ENCODE results near the gene NPR3. TPM values are rescaled to one million over a fixed set of nuclear protein-coding genes. Genes with fewer than 3 reads are reported as not detected.

Gene NPR3
- total RNA-seq, 6 experiments from 2014 or later, result 23.8 to 56.3 (median 25.5) TPM

DNA sequence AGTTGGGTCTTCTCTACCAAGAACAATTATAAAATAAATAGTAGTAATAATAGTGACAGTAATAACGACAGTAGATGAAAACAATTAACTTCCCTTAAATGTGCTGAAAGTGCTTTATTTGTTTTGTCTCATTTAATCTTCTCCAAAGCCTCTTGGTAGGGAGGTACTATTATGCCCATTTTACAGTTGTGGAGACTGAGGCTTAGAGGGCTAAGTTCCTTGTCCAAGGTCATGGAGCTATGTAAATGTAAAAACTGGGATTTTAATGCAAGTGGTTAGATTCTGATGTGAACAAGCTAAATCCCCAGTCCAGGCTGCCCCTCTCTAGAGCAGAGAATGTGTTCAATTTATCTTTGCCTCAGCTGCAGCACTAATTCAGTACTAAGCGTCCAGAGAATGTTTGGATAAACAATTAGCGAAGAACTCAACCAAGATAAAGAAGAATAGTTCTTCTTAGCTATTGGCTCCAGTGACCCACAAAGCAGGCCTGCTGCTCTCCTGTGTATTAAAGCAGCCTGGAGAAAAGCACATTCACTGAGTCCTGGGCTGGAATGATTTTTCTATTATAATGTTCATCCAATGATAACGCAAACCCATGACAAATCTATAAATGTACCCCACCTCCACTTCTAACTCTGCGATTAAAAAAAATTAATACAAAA is 68.8 kb downstream of the NPR3 start:
- H3K36me3 Mint-ChIP-seq (ENCODE audit: low read depth), result peaks cover 45% of the 10 kb centered on the region
- no peak overlapping the region for H3K4me3 Mint-ChIP-seq

DNA sequence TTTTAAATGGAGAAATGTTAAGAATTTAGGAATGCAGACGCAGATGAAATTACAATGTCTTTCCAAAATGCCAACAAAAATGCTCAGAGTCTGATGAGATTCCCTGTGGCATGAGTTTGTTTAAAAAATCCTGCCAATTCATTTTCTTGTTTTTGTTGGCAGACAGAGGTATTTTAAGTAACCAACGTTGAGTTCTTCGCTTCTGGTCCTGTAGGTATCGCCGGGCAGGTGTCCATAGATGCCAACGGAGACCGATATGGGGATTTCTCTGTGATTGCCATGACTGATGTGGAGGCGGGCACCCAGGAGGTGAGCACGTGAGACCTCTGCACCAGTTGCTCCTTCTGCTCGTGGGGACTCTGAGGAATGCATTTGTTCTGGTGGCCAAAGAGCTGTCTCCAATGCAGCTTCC is 69.4 kb downstream of the NPR3 start:
- H3K27me3 Mint-ChIP-seq (ENCODE audit: insufficient read depth), result peaks cover 2% of the 10 kb centered on the region
- H3K9me3 Mint-ChIP-seq, result no peaks in the 10 kb centered on the region; the same call in 1 of the 2 replicates
- no peak overlapping the region for H3K27ac Mint-ChIP-seq
- H3K4me1 Mint-ChIP-seq (ENCODE audit: low read depth), result peaks cover 2% of the 10 kb centered on the region
- no peak overlapping the region for H3K4me3 Mint-ChIP-seq
- DNase-seq, result no peak
- H3K36me3 Mint-ChIP-seq (ENCODE audit: low read depth), result peaks cover 45% of the 10 kb centered on the region
- TF ChIP-seq, protein P1, sequence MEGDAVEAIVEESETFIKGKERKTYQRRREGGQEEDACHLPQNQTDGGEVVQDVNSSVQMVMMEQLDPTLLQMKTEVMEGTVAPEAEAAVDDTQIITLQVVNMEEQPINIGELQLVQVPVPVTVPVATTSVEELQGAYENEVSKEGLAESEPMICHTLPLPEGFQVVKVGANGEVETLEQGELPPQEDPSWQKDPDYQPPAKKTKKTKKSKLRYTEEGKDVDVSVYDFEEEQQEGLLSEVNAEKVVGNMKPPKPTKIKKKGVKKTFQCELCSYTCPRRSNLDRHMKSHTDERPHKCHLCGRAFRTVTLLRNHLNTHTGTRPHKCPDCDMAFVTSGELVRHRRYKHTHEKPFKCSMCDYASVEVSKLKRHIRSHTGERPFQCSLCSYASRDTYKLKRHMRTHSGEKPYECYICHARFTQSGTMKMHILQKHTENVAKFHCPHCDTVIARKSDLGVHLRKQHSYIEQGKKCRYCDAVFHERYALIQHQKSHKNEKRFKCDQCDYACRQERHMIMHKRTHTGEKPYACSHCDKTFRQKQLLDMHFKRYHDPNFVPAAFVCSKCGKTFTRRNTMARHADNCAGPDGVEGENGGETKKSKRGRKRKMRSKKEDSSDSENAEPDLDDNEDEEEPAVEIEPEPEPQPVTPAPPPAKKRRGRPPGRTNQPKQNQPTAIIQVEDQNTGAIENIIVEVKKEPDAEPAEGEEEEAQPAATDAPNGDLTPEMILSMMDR (IDR thresholded peaks at IDR 0.05), result no peak

More for the DNA sequence above, 68.8 kb downstream of the NPR3 start:
- H3K9me3 Mint-ChIP-seq, result no peaks in the 10 kb centered on the region; the same call in 1 of the 2 replicates
- no peak overlapping the region for H3K27ac Mint-ChIP-seq
- DNase-seq, result no peak
- H3K27me3 Mint-ChIP-seq (ENCODE audit: insufficient read depth), result peaks cover 3% of the 10 kb centered on the region
- TF ChIP-seq, protein P1 (IDR thresholded peaks at IDR 0.05), result no peak
- H3K4me1 Mint-ChIP-seq (ENCODE audit: low read depth), result no peaks in the 10 kb centered on the region

DNA sequence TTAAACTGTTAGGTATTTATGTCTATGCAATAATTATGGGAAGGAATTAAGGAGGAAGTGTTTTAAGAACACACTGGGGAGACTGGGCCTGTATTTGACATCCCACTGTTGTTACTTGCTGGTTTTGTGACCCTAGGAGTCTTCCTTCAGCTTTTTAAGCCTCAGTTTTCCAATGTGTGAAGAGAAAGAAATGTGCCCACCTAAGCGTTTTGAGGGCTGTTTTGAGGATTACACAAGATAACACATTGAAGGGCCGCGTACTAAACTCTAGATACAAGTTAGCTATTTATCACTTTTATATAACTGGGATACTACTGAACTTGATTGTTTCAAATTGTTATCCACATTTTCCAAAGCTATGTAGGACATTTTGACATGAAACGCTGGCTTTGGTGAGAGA is 72.5 kb downstream of the NPR3 start:
- TF ChIP-seq, protein P1 (IDR thresholded peaks at IDR 0.05), result no peak
- no peak overlapping the region for H3K4me3 Mint-ChIP-seq
- peaks cover 30% of the 10 kb centered on the region for H3K36me3 Mint-ChIP-seq (ENCODE audit: low read depth)
- H3K9me3 Mint-ChIP-seq, result no peaks in the 10 kb centered on the region
- H3K27me3 Mint-ChIP-seq (ENCODE audit: insufficient read depth), result peaks cover 2% of the 10 kb centered on the region
- peaks cover 17% of the 10 kb centered on the region for H3K4me1 Mint-ChIP-seq (ENCODE audit: low read depth)
- no peak overlapping the region for H3K27ac Mint-ChIP-seq
- DNase-seq, result no peak

DNA sequence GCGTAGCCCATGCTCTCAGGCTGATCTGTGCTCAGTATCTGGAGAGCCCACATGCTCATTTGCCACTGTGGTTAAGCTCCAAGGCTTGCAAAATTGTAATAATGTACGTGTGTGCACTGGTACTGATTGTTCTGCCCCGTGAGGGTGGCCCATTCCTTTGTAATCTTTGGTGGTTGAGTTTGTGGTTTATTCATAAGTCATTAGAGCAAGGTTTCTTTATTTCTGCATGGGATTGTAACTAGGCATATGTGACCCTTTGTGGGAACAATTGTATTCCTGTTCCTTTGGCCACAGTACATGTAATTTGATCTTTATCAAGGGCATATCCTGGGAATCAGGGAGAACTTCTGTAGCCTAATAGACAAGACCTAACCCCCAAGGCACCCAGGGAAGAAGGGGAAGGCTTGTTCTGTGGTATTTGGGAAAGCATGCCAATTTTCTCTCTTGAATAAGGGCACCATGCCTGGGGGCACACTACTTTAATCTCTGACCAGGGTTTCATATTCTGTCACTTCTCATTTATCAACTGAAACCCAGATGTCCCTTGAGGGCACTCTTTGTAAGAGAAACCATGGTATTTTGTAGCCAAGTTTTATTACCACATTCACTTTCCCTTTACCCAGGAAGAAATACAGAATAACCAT is 74.6 kb downstream of the NPR3 start:
- no peaks in the 10 kb centered on the region for H3K9me3 Mint-ChIP-seq
- TF ChIP-seq, protein P1 (IDR thresholded peaks at IDR 0.05), result no peak
- H3K4me1 Mint-ChIP-seq (ENCODE audit: low read depth), result peaks cover 32% of the 10 kb centered on the region
- H3K36me3 Mint-ChIP-seq (ENCODE audit: low read depth), result peaks cover 30% of the 10 kb centered on the region
- H3K27ac Mint-ChIP-seq, result no peak overlapping the region
- no peak for DNase-seq
- H3K27me3 Mint-ChIP-seq (ENCODE audit: insufficient read depth), result peaks cover 2% of the 10 kb centered on the region; the same call in 1 of the 2 replicates
- no peak overlapping the region for H3K4me3 Mint-ChIP-seq

DNA sequence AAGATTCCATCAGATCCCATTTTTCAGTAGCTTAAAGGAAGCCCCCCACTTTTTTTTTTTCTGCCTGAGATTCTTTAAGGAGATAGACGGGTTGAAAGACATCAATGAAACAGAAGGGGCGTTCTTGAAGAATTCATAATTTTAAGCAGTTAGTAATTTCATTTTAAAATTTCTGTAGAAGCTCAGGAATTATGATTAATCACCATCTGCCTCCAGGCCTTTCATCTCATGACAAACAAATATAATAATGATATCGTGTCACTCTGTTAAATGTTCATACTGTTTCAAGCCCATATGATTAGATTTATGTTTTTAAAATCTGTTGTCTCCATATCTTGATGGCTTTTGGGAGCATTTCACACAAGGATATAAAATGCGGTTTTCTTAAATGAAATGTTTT is 75.2 kb downstream of the NPR3 start:
- TF ChIP-seq, protein P1 (IDR thresholded peaks at IDR 0.05), result no peak
- Mint-ChIP-seq H3K27me3 (ENCODE audit: insufficient read depth) (peaks cover 2% of the 10 kb centered on the region; the same call in 1 of the 2 replicates), H3K4me1 (ENCODE audit: low read depth) (peaks cover 38% of the 10 kb centered on the region), H3K9me3 (no peaks in the 10 kb centered on the region), H3K36me3 (ENCODE audit: low read depth) (peaks cover 30% of the 10 kb centered on the region), H3K27ac (no peak overlapping the region), H3K4me3 (no peak overlapping the region)
- DNase-seq, result no peak

Data from HFFc6 (cell line).